ENCODE results near the gene HYAL3. TPM values are rescaled to one million over a fixed set of nuclear protein-coding genes. Genes with fewer than 3 reads are reported as not detected.

HYAL3 gene
- total and polyA plus RNA-seq, 2 of the 8 experiments (the other 6 are each of a cell fraction or from before 2014, with no cell fraction given): 3.2 to 12.2 TPM

GRCh38 chr3:50267280-50267913 is 31.8 kb downstream of the HYAL3 start:
- H3K79me1 ChIP-seq (ENCODE audit: low read depth, low read length): no peaks in the 10 kb centered on the region
- ChIA-PET CTCF (ENCODE audit: partially characterized antibody) (interaction anchor here (0.5 to 53.5 kb wide), 10 partner anchors 10 to 121 kb away, joined by 3 to 2149 read pairs (median 16); partner anchors contain the start of genes GNAI2, GNAT1, HYAL2 and LSMEM2), POLR2A (ENCODE audit: partially characterized antibody) (interaction anchor here (0.6 to 3.5 kb wide), 15 partner anchors 8 to 298 kb away, joined by 3 to 19 read pairs (median 3); partner anchors contain the start of genes GNAI2, IFRD2 and LSMEM2)
- peak overlapping the region; percentile 45; the same call in 1 of the 2 replicates for H2AK5ac ChIP-seq (ENCODE audit: low read depth, low read length)
- H3K9me3 ChIP-seq (ENCODE audit: insufficient read depth in 2 of 2, low read depth in 1 of 2, low read length in 1 of 2): no peaks in the 10 kb centered on the region
- H3K14ac ChIP-seq (ENCODE audit: insufficient read length): no peak overlapping the region
- H2BK15ac ChIP-seq (ENCODE audit: low read length): peak overlapping the region; percentile 5; the same call in 1 of the 2 replicates
- TF ChIP-seq POLR2A (IDR thresholded peaks at IDR 0.05; ENCODE audit: control extremely low read depth in 1 of 2, low read depth in 2 of 2, low read length in 2 of 2): no peak
- 0 out of 2 replicates have a peak, but pooled peaks have one; percentile 41 for TF ChIP-seq E2F6 (IDR thresholded peaks at IDR 0.05)
- no peak for TF ChIP-seq HDAC6 (IDR thresholded peaks at IDR 0.05; ENCODE audit: low read depth, low read length)
- no peak for TF ChIP-seq POU5F1 (IDR thresholded peaks at IDR 0.05; ENCODE audit: low read depth, low read length)
- TF ChIP-seq KDM5A (IDR thresholded peaks at IDR 0.05; ENCODE audit: low read length): no peak
- TF ChIP-seq CTCF (IDR thresholded peaks at IDR 0.05; ENCODE audit: control extremely low read depth in 1 of 3, insufficient read depth in 1 of 3, low read depth in 1 of 3, low read length in 3 of 3): no peak
- no peak for TF ChIP-seq EZH2 (IDR thresholded peaks at IDR 0.05; ENCODE audit: low read depth, low read length, severe bottlenecking)
- TF ChIP-seq BACH1 (IDR thresholded peaks at IDR 0.05; ENCODE audit: low read length): no peak
- peaks cover 0 to 1% of the 10 kb centered on the region in 2 experiments for H4K20me1 ChIP-seq (replicated peaks in 1 of 2; ENCODE audit: control insufficient read depth in 1 of 2, insufficient read depth in 2 of 2, low read length in 2 of 2)
- H3K23ac ChIP-seq (ENCODE audit: insufficient read length): no peak overlapping the region
- no peaks in the 10 kb centered on the region for H3K79me2 ChIP-seq (ENCODE audit: control insufficient read depth in 1 of 2, insufficient read depth in 2 of 2, low read length in 2 of 2)
- no peak overlapping the region for H3K9ac ChIP-seq (replicated peaks in 1 of 4; ENCODE audit: extremely low read depth in 1 of 4, low read depth in 3 of 4, low read length in 3 of 4)
- H4K91ac ChIP-seq (replicated peaks; ENCODE audit: insufficient read length, low read length): peak overlapping the region; percentile 95
- H2BK5ac ChIP-seq (ENCODE audit: low read depth, low read length): peak overlapping the region; percentile 66; the same call in 1 of the 2 replicates
- no peak overlapping the region for H3K27ac ChIP-seq (ENCODE audit: low read depth, low read length)
- peak overlapping the region; percentile 70 for H3K4ac ChIP-seq (replicated peaks; ENCODE audit: insufficient read length, low read depth, low read length)
- H2BK20ac ChIP-seq (ENCODE audit: low read length): peak overlapping the region; percentile 90; the same call in 1 of the 2 replicates
- peak overlapping the region; percentile 73 for H2BK120ac ChIP-seq (replicated peaks; ENCODE audit: low read depth, low read length)
- peak overlapping the region; percentile 45 for H4K8ac ChIP-seq (ENCODE audit: extremely low read depth, insufficient read depth, low read length)
- peak overlapping the region; percentile 38 for H4K5ac ChIP-seq (ENCODE audit: insufficient read length, low read depth, low read length)
- H3K27me3 ChIP-seq (replicated peaks in 1 of 4; ENCODE audit: control insufficient read depth in 3 of 4, extremely low read depth in 1 of 4, insufficient read depth in 3 of 4, low read length in 3 of 4): peaks cover 0 to 3% (median 0%) of the 10 kb centered on the region in 4 experiments; a peak in 3 of 7 replicates
- H3K23me2 ChIP-seq (ENCODE audit: low read depth, low read length): peaks cover 4% of the 10 kb centered on the region; the same call in 1 of the 2 replicates
- DNase-seq (ENCODE audit: low read depth in 1 of 2, low spot score in 2 of 2) (peak in 1 of 2 experiments; percentile 69), FAIRE-seq (no peak)
- peak overlapping the region; percentile 28 to 46 for H3K4me2 ChIP-seq (ENCODE audit: insufficient read depth in 1 of 2, low read depth in 2 of 2, low read length in 2 of 2)
- H3K4me3 ChIP-seq (ENCODE audit: extremely low read depth in 1 of 4, insufficient read depth in 2 of 4, low read depth in 3 of 4, low read length in 4 of 4): peak overlapping the region in 1 of 4 experiments; percentile 24; a peak in 1 of 8 replicates
- H3K4me1 ChIP-seq (replicated peaks in 1 of 4; ENCODE audit: control insufficient read depth in 3 of 4, insufficient read depth in 4 of 4, low read length in 3 of 4): peaks cover 0 to 48% (median 36%) of the 10 kb centered on the region in 4 experiments; a peak in 6 of 7 replicates
- WGBS, 2 experiments (ENCODE audit: extremely low coverage in 1 of 2, insufficient coverage in 1 of 2, insufficient read length in 1 of 2, insufficient replicate concordance in 2 of 2, low coverage in 1 of 2, low lambda C conversion rate in 2 of 2, missing lambda C conversion rate in 1 of 2): 59% methylated on average over 10 of the region's 22 CpGs; no CpG with 5 or more reads in 1 of the 2 experiments
- H3K36me3 ChIP-seq (ENCODE audit: control insufficient read depth in 2 of 4, insufficient read depth in 4 of 4, low read length in 3 of 4): no peaks in the 10 kb centered on the region
- H3K56ac ChIP-seq (replicated peaks; ENCODE audit: insufficient read length, low read depth, low read length): no peak overlapping the region
- H3K18ac ChIP-seq (ENCODE audit: extremely low read depth, low read length): peak overlapping the region; percentile 62
- no peak overlapping the region for H2AFZ ChIP-seq (ENCODE audit: low read length)
- H2BK12ac ChIP-seq (ENCODE audit: low read depth, low read length): peak overlapping the region; percentile 97; the same call in 1 of the 2 replicates

All from H1 (cell line).